Astrocyte of the spinal cord (primary cell): ENCODE data around the gene BYSL.

Source experiments
- DNase-seq: peaks from one replicate; pipeline ENCODE4 v3.0.0; 2011; ENCODE audit warnings: low read depth, low spot score
- H3K4me3 ChIP-seq: 2 replicates; pipeline ENCODE4 v1.5.1; 2011; ENCODE audit warnings: low read depth, mild to moderate bottlenecking, low read length, moderate library complexity
- CTCF ChIP-seq: IDR thresholded peaks from 2 replicates; pipeline ENCODE4 v1.5.1; 2012; ENCODE audit warnings: low read depth, mild to moderate bottlenecking, low read length, inconsistent platforms
- in situ Hi-C: cut with HindIII; loops from 2 replicates; pipeline ENCODE4 v1.10.0; 2017; ENCODE audit warnings: low sequenced_read_pairs

The BYSL gene

DNA sequence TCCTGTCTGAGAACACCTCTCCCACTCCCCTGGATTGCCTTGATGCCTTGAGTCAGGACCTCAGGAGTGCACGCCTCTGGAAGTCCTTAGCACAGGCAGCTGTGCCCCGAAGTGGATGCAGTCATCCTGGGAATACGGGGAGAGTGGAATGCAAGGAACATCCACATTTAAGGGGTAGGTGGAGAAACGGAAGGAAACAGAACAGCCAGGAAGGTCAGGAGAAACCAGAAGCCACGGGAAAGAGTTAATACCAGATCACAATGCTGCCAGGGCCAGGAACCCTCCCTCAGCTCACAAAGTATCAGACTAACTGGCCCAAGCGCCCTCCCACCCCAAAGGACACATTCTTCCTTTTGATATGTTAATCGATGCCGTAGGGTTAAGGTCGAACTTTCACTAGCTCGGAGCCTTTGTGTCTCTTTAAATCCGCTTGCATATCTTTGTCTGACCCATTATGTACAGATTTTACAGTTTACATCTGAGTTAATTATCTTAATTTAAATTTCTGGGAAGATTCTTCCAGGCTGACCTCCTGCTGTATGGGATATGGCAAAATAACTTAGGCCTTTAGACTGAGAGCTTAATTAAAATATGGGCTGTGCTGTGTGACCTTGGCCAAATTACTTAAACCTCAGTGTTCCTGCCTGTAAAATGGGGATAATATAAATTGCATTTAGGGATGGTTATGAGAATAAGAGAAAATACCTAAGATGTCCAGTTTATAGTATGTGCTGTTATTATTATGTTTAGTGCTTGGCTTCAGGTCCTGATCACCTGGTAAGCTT lies 44.3 kb downstream of the BYSL start:
- no peak for TF ChIP-seq CTCF
- in situ Hi-C loops, result no loop called here
- no peak for DNase-seq
- H3K4me3 ChIP-seq, result no peak overlapping the region

- H3K4me3 ChIP-seq, result no peak overlapping the region
- TF ChIP-seq CTCF, result no peak
- DNase-seq, result no peak
- in situ Hi-C loops, result no loop called here
These were observed 45.1 kb downstream of the BYSL start for GRCh38 chr6:41966214-41966920.

GRCh38 chr6:41966961-41967311 lies 45.6 kb downstream of the BYSL start:
- TF ChIP-seq CTCF, result no peak
- in situ Hi-C loops, result no loop called here
- no peak overlapping the region for H3K4me3 ChIP-seq
- peak; percentile 72 for DNase-seq

DNA sequence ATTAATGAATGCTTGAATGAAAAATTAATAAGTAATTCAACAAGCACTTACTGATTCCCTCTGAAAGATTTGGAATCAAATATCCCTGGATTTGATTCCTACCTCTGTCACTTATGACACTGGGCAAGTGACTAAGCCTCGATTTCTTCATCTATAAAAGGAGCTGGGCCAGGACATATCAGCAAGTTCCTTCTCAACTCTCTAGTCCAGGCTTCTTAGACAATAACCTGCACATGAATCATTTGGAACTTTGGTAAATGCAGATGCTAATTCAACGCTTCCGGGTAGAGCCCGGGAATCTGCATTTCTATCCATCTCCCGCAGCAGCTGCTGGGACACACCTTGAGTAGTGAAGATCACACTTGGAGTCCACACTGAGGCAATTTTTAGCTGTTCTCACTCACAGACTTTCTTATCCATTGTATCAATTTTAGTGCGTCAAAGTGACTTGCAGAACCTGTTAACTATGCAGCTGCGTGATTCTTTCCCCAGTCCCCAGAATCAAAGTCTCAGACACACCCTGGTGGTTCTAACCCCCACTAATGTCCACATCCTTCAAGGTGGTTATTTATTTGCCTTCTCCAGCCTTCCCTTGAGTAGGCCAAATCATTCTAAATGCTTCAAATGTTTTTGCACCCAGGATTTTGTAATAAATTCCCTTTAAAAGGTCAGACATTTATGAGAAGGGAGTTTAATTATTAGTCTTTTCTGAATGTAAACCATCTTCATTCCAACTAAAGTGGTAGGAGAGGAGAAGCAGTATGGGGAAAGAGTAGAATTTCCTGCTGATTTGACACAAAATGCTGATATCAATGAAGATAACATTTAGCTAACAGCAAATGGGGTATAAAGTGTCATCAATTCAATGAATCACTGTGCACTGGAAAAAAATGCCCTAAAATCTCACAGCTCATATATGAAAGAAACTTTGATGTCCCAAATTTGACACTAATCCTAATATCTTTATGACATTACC lies 46.3 kb downstream of the BYSL start:
- no peak overlapping the region for H3K4me3 ChIP-seq
- no peak for DNase-seq
- TF ChIP-seq CTCF, result no peak
- in situ Hi-C loops, result no loop called here

DNA sequence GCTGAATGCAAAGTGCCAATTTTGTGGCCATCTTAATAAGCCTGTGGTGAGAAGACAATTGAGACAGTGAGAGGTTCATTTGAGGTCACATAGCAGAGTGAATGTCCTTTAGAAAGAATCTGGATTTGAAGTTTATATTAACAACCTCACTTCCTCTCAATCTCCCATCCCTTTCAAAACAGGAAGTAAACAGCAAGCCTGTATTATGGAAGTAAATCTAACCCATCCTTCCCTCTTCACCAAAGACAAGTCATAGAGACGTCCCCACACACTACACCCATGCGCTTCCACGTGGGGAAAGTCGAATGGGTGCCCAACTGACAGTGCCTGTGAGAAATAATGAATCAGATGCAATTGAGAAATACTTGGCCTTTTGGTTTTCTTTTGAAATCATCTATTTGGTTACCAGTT lies 49.1 kb downstream of the BYSL start:
- in situ Hi-C loops, result no loop called here
- TF ChIP-seq CTCF, result no peak
- no peak overlapping the region for H3K4me3 ChIP-seq
- DNase-seq, result no peak

- in situ Hi-C loops, result no loop called here
- TF ChIP-seq CTCF, result no peak
- DNase-seq, result no peak
- H3K4me3 ChIP-seq, result no peak overlapping the region
These were observed 51.5 kb downstream of the BYSL start for GRCh38 chr6:41972826-41973225.
